Stimulated activated CD4-positive, alpha-beta T cell treated with anti-CD3 and anti-CD28 coated beads, Interleukin-12 subunit alpha, Interleukin-12 subunit beta, amount 100 ng/mL, for 48 hours (primary cell): Measurements from ENCODE around the gene KAT8.
"Not testable (repeated sequence)": the region's sequence is repeated elsewhere in the genome, so short reads cannot be mapped to it uniquely, and the experiment has no call there.

Experiments used
- DNase-seq, 3 donors: peaks; one replicate each; pipeline ENCODE4 v3.0.0-alpha.2; 2020; ENCODE audit warnings: low read depth in 2 of 3, low spot score in 1 of 3

Gene KAT8

GRCh38 chr16:31083556-31083955, 33.9 kb upstream of the KAT8 start:
- DNase-seq = no peak

GRCh38 chr16:31083981-31084380, 33.5 kb upstream of the KAT8 start:
- no peak for DNase-seq

GRCh38 chr16:31084584-31085302, 32.7 kb upstream of the KAT8 start:
- no peak for DNase-seq

- DNase-seq = no peak
Observed at GRCh38 chr16:31085411-31085810, 32.1 kb upstream of the KAT8 start.

- no peak for DNase-seq
Observed at GRCh38 chr16:31085873-31086628, 31.4 kb upstream of the KAT8 start.

GRCh38 chr16:31086629-31086906, 30.9 kb upstream of the KAT8 start:
- DNase-seq = no peak

GRCh38 chr16:31087481-31087880, 30.0 kb upstream of the KAT8 start:
- DNase-seq = no peak

- DNase-seq = no peak
Observed at GRCh38 chr16:31087971-31088370, 29.5 kb upstream of the KAT8 start.

GRCh38 chr16:31088459-31089183, 28.8 kb upstream of the KAT8 start, which contains the start of gene PRSS53:
PRSS53 (minus strand) TSS chr16:31088943; CDS start chr16:31088809, 134 bp downstream.
- DNase-seq = no peak

- DNase-seq = no peak
Observed at GRCh38 chr16:31089199-31089598, 28.3 kb upstream of the KAT8 start.

GRCh38 chr16:31090540-31090939, 26.9 kb upstream of the KAT8 start:
- no peak for DNase-seq

- DNase-seq = no peak
Observed at GRCh38 chr16:31092330-31092729, 25.1 kb upstream of the KAT8 start.

- no peak for DNase-seq
Observed at GRCh38 chr16:31093132-31093703, 24.2 kb upstream of the KAT8 start.

GRCh38 chr16:31094088-31094423, 23.4 kb upstream of the KAT8 start:
- DNase-seq = no peak

GRCh38 chr16:31094424-31095120, 22.9 kb upstream of the KAT8 start, which contains the start of gene VKORC1:
VKORC1 (minus strand) TSS chr16:31094797; CDS start chr16:31094729, 68 bp downstream.
- DNase-seq = peak; percentile 83 to 89 (median 88)

- no peak for DNase-seq
Observed at GRCh38 chr16:31099860-31100638, 17.4 kb upstream of the KAT8 start.

- DNase-seq = not testable (repeated sequence)
Observed at GRCh38 chr16:31100876-31101641, 16.4 kb upstream of the KAT8 start.

GRCh38 chr16:31105677-31106213, 11.7 kb upstream of the KAT8 start:
- DNase-seq = peak; percentile 71 to 91 (median 75)
